NB4 (cell line): Measurements from ENCODE around the gene RFC4.

Experiments used
- DNase-seq: peaks from one replicate; pipeline ENCODE4 v3.0.0; 2010; ENCODE audit warnings: low read depth
- H3K4me3 ChIP-seq: one replicate; pipeline ENCODE4 v1.5.1; 2011; ENCODE audit warnings: mild to moderate bottlenecking, low read depth, low read length, moderate library complexity
- MYC ChIP-seq: IDR thresholded peaks from 2 replicates; pipeline ENCODE4 v1.6.1; 2011; ENCODE audit warnings: low read depth, low read length
- POLR2A ChIP-seq: IDR thresholded peaks from 2 replicates; pipeline ENCODE4 v1.6.1; 2011; ENCODE audit warnings: mild to moderate bottlenecking; ENCODE audit not compliant: insufficient read length; ENCODE audit errors: extremely low read depth
- TF ChIP-seq, protein P1 (sequence below): IDR thresholded peaks from one replicate; pipeline ENCODE4 v1.5.1; 2012; ENCODE audit warnings: low read depth, low read length
- TF ChIP-seq, protein P2 (sequence below): IDR thresholded peaks from 2 replicates; pipeline ENCODE4 v1.6.1; 2011; ENCODE audit warnings: low read depth, low read length

RFC4 gene

DNA sequence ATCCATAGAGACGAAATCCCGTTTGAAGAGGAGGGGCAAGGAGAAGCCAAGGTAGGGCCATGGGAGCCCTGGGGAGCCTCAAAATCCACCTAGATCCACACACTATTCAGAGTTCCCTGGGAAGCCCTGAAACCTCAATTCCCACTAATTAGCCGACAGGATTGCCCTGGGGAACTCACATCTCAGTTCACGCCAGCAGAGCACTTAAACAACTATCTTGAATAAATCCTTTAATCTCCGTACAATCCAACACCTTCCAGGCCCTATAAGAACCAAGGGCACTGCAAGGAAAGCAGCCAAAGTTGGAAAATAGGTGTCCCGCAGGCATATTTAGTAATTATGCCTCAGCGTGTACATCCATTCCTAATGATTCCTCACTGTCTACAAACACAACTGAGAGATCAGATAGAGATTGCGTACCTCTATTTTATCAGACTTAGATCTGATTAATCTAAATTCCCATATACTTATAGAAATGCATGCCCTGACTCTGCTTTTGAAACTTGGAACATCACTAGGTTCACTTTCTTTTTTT lies 48.5 kb downstream of the RFC4 start:
- TF ChIP-seq POLR2A (no peak), MYC (no peak)
- TF ChIP-seq, protein P1, sequence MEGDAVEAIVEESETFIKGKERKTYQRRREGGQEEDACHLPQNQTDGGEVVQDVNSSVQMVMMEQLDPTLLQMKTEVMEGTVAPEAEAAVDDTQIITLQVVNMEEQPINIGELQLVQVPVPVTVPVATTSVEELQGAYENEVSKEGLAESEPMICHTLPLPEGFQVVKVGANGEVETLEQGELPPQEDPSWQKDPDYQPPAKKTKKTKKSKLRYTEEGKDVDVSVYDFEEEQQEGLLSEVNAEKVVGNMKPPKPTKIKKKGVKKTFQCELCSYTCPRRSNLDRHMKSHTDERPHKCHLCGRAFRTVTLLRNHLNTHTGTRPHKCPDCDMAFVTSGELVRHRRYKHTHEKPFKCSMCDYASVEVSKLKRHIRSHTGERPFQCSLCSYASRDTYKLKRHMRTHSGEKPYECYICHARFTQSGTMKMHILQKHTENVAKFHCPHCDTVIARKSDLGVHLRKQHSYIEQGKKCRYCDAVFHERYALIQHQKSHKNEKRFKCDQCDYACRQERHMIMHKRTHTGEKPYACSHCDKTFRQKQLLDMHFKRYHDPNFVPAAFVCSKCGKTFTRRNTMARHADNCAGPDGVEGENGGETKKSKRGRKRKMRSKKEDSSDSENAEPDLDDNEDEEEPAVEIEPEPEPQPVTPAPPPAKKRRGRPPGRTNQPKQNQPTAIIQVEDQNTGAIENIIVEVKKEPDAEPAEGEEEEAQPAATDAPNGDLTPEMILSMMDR = no peak
- TF ChIP-seq, protein P2, sequence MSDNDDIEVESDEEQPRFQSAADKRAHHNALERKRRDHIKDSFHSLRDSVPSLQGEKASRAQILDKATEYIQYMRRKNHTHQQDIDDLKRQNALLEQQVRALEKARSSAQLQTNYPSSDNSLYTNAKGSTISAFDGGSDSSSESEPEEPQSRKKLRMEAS = no peak
- no peak overlapping the region for H3K4me3 ChIP-seq
- no peak for DNase-seq

DNA sequence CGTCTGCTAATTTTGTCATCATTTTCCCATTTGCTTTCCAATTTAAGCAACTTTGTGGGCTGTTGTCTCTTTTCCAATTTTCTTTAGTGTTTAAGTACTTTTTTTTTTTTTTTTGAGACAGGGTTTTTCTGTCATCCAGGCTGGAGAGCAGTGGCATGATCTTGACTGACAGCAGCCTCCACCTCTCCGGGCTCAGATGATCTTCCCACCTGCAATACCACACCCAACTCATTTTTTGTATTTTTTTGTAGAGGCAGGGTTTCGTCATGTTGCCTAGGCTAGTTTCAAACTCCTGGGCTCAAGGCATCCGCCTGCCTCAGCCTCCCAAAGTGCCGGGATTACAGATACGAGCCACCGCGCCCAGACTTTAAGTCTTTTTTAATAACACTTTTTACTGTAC lies 49.1 kb downstream of the RFC4 start:
- no peak for DNase-seq
- TF ChIP-seq, protein P1 = no peak
- TF ChIP-seq, protein P2 = no peak
- no peak for TF ChIP-seq POLR2A
- TF ChIP-seq MYC = no peak
- no peak overlapping the region for H3K4me3 ChIP-seq

DNA sequence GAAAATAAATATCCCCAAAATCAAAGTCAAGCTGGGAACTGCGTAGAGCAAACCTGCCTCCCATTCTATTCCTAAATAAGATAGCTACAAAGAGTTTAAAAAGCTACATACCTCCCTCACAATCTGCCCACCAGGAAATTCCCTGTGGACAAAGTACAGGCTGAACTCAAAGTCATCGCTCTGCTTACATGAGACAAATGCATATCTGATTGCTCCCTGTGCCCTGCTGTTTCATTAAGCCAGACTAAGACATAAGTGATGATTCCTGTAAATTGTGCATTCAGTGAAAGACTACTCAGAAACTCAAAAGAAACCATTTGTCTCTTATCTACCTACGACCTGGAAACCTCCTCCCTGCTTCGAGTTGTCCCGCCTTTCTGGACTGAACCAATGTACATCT lies 51.4 kb downstream of the RFC4 start:
- DNase-seq = no peak
- TF ChIP-seq, protein P1 = no peak
- TF ChIP-seq, protein P2 = no peak
- TF ChIP-seq POLR2A (no peak), MYC (no peak)
- no peak overlapping the region for H3K4me3 ChIP-seq

DNA sequence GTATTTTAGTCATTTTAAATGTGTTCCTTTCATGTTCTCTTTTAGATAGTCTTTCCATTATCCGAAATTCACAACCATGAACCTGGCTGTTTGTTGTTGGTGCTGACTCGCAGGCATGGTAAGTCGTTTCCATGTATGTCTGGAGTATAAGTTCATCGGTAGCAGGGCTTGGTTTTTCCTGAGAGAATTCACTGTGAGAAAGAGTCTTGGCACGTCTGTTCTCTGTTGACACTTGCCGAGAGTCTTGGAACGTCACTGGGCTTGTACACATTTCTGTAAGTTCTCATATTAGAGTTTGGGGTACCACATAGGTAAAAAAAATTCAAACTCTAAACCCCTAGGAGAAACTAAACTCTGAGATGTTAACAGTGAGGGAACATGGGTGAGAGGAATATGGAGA lies 52.3 kb downstream of the RFC4 start:
- no peak for DNase-seq
- H3K4me3 ChIP-seq = no peak overlapping the region
- TF ChIP-seq, protein P2 = no peak

DNA sequence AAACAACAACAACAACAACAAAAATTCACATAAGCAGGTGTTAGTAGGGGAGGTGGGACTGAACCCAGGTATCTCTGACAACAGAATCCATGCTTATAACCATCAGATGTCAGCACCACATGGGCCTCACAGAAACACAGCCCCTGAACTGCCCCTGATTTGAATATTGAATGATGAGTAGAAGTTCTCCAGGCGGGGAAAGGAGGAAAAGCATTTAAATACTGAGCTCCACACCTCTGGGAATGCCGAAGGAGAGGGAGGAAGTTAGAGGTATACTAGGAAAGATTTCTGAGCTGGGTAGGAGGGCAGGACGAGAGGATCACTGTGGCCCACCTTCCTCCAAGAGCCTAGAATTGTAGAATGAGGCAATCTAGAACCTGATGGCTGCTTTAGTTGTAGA lies 54.8 kb downstream of the RFC4 start:
- DNase-seq = no peak
- TF ChIP-seq, protein P2 = no peak
- TF ChIP-seq MYC = no peak
- no peak for TF ChIP-seq POLR2A
- TF ChIP-seq, protein P1 = no peak
- no peak overlapping the region for H3K4me3 ChIP-seq

DNA sequence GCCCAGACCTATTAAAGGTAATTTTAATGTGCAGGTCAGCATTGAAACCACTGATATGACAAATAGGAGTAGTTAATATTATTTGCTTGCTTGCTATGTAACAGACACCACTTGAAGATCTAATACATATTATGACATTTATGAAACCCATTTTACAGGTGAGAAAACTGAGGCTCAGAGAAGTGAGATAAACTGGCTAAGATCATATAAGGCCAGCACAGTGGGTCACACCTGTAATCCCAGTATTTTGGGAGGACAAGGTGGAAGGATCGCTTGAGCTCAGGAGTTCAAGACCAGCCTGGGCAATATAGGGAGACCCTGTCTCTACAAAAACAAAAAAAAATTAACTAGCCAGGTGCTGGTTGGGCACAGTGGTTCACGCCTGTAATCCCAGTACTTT lies 56.0 kb downstream of the RFC4 start:
- DNase-seq = no peak
- TF ChIP-seq, protein P2 = no peak
- TF ChIP-seq POLR2A (no peak), MYC (no peak)
- TF ChIP-seq, protein P1 = no peak
- H3K4me3 ChIP-seq = no peak overlapping the region
